SU-DHL-6 (cell line): ENCODE results near the gene TTC9B.

Experiments
- CTCF ChIP-seq: fragments of 200-600 bp; sonication (generic); IDR thresholded peaks from one replicate; pipeline ENCODE4 v1.5.1; 2017; ENCODE audit warnings: antibody characterized with exemption, mild to moderate bottlenecking, low read length, moderate library complexity; ENCODE audit not compliant: insufficient read depth, poor library complexity, severe bottlenecking
- EZH2phosphoT487 ChIP-seq: fragments of 200-600 bp; sonication (generic), shearing (Covaris generic); conservative IDR thresholded peaks from 2 replicates; pipeline ENCODE4 v1.6.1; 2018; ENCODE audit warnings: mild to moderate bottlenecking, antibody characterized with exemption, low read length, moderate library complexity, mixed read lengths

GRCh38 chr19:40257096-40257517 lies 38.9 kb upstream of the TTC9B start:
- TF ChIP-seq CTCF = no peak
- no peak for TF ChIP-seq EZH2phosphoT487
